Glomerular visceral epithelial cell (primary cell): ENCODE data around the gene DMRT3.
"Not testable (repeated sequence)": the region's sequence is repeated elsewhere in the genome, so short reads cannot be mapped to it uniquely, and the experiment has no call there.

Source experiments
- DNase-seq: peaks from one replicate; pipeline ENCODE4 v3.0.0-alpha.2; 2016; ENCODE audit errors: extremely low spot score

The DMRT3 gene

DNA sequence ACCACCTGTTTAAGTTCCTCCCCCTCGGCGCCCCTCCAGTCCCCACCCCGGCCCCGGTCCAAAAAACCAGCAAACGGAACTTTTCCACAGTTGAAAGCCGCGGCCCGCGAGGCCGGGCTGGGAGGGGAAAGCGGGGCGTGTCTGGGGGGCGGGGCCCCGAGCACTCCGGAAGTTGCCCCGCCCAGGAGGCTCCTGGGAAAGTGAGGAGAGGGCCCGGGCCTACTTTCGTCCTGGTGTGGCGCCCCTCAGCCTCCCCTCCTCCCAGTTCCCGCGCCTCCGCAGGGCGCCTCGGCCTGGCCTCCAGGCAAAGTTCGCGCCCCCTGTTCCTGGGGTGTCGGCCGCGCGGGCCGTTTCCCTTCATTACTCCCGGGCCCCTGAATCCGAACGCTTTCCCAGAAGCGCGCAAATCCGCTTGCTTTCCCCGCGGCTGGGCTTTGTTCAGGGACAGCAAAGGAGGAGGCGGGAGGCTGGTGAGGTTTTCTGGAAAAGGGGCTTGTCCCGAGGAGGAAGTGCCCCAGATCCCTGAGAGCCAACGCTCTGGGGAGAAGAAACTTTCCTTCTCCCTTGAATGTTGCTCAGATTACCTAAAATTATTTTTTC, 4.5 kb upstream of the DMRT3 start:
- DNase-seq: no peak

DNA sequence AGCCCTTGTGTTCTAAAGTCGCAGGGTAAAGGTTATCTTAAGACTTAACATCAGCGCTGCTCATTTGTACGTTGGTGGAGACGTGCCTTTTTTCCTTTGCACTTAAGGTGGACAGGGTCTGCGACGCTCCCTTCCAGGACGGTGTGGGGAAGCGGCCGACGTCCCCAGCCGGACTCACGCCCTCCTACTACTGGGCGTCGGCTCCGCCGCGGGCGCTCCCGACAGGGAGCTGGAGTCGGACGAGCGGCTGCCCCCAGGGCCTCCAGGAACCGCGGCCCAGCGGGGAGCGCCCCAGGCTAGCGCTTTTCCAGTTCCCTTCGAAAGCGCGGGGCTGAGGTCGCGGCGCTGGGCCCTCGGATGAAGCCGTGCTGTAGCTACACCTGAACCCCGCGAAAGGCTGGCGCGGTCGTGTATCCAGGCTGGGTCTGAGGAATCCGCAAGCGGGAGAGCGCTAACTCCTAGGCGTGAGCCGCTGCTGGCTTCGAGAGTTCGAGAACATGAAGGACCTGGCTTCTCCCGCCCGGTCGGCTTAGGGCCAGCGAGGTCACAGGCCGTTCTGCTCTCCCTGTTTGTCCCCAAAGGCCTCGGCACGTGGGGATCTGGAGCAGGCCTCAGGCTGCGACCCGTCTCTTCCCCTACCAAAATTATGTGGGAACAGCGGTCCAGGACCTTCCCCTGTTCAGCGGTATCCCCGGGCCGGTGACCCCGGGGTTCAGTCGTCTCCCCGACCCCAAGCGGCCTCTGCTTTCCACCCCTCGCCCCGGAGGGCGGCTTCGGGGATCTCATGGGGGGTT, 3.8 kb upstream of the DMRT3 start:
- DNase-seq: no peak

DNA sequence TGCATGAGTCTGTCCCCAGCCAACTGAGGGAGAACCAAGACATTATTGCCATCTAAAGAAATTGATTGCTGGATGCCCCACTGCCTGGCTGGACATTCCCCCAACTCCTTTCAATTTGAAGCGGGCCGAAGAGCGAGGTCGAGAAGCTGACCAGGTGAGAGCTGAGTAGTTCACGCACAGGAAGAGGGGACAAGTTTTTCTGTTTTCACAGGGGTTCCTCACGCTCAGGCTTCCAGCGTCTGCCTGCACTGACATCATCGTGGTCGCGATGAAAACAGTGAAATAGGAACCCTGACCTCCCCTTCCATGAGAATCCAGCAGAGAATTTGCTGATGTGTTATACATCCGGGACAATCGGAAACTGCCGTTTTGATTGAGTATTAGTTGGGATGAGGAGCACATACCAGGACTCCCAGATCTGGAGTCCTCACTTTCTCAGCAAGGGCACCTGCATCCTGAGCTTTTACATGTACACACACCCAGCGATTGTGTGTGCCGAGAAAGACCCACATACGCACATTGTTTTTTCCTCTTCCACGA, 3.1 kb upstream of the DMRT3 start:
- no peak for DNase-seq

DNA sequence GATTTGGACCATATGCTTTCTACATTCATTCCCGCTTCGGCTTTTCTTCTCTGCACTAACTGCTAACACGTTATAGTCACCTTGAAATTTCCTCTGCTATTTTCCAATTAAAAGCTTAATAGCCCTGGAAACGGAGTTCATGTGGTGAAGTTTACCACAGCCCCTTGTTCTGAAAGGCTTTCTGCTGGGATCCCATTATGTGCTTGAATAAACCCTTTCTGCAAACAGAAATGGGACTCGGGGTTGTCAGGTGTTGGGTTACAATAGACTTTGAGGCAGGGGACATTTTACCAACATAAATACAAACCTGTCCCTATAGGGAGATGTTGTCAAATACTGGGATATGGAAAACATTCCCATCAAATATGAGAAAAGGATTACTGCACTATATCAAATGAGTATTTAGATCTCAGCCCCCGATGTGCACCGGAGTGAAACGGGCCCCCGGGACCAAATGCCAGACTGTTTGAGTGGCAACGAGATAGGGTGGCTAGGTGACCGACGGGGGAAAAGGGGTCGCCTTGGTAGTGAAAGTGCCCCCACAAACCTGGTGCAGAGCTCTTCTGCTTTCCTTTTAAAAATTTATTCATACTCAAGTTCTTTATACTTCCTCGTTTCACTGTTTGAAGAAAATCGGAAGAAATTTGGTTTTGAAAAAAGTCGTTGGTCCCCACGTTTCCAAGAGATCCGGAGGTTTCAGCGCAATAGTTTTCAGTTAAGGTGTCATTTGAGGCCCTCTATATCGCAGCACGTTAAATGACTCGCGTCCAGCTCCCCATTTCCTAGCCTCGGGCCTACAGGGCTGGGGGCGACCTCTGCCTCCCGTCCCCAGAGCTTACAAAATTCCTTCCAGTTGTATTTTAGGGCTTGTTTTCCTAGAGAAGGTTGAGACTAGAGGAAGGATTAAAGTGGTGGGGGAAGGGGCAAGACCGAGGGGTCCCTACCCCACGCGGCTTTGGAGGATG, 2.1 kb upstream of the DMRT3 start:
- DNase-seq: no peak

DNA sequence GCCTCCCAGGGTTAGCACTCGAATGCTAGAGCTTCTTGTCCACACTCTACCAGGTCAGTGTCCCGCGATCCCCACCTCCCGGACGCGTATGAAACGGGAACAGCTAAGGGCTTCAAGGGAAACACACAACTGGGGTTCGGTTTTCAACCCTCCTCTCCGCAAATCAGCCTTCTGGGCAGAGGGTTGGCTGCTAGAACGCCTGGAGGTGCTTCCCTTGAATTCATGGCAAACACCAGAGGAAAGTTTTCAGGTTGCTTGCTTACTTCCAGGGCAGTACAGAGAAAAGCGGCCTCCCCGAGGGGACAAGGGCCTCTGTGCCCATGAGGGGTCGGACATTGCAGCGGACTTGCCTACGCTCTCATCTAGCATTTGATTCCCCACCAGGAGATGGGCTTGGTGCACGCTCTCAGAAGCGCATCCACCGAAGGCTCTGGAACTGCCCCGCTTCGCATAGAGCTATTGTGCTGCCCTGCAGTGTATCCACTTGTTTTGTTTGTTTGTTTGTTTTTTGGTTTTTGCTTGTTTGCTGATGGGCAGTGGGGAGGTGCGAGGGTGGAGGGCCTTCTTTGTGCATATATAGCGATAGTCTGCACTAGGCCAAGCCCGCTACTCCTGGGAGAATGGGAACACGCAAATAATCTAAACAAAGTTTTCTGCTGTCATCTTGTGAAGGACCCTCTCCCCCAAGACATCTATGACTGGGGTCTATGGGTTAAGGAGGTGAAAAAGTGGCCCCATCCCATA, 1.3 kb upstream of the DMRT3 start:
- DNase-seq: no peak

DNA sequence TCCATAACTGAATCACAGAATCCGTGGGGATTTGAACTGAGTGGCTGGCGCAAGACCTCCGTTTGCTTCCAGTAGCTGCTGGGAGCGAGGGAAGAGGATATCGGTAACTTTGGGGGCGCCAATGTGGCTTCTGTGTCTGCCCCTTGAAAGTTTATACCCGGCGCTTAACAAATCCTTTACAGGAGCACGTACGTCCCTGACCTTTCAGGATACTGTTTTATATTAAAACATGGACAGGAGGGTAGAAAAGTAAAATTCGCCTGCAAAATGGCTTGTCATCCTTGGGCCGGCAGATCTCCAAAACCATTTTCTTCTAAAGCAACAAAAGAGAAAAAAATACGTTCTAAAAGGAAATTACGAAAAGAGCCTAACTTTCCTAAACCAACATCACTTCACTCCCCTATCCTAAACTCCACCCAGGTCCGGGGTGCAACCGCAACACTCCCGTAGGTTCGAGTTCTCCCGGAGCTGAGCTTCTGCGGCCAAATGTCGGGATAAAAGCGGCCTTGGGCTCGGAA, 656 bp upstream of the DMRT3 start:
- DNase-seq: no peak

DNA sequence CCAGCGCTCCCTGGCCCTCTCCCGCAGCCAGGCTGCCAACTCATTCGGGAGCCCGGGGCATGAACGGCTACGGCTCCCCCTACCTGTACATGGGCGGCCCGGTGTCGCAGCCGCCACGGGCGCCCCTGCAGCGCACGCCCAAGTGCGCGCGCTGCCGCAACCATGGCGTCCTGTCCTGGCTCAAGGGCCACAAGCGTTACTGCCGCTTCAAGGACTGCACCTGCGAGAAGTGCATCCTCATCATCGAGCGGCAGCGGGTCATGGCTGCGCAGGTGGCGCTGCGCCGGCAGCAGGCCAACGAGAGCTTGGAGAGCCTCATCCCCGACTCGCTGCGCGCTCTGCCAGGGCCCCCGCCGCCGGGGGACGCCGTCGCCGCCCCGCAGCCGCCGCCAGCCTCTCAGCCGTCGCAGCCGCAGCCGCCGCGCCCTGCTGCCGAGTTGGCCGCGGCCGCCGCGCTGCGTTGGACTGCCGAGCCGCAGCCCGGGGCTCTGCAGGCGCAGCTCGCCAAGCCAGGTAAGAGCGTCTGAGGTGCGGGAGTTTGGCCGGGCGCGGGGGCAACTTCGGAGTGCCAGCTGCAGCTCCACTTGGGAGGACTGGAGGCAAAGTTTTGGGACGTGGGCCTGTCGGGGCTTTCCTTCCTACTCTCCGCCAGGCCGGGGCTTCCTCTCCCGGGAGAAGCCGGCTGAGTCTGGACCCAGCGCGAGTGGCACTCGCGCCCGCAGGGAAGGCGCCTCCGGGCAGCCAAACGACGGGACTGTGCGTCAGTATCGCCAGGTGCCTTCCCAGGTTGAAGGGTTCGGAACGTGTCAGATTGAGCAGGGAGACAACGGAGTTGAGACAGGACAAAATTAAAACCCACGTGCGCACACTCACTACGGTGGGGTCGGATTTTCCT, 735 bp downstream of the DMRT3 start:
- no peak for DNase-seq

DNA sequence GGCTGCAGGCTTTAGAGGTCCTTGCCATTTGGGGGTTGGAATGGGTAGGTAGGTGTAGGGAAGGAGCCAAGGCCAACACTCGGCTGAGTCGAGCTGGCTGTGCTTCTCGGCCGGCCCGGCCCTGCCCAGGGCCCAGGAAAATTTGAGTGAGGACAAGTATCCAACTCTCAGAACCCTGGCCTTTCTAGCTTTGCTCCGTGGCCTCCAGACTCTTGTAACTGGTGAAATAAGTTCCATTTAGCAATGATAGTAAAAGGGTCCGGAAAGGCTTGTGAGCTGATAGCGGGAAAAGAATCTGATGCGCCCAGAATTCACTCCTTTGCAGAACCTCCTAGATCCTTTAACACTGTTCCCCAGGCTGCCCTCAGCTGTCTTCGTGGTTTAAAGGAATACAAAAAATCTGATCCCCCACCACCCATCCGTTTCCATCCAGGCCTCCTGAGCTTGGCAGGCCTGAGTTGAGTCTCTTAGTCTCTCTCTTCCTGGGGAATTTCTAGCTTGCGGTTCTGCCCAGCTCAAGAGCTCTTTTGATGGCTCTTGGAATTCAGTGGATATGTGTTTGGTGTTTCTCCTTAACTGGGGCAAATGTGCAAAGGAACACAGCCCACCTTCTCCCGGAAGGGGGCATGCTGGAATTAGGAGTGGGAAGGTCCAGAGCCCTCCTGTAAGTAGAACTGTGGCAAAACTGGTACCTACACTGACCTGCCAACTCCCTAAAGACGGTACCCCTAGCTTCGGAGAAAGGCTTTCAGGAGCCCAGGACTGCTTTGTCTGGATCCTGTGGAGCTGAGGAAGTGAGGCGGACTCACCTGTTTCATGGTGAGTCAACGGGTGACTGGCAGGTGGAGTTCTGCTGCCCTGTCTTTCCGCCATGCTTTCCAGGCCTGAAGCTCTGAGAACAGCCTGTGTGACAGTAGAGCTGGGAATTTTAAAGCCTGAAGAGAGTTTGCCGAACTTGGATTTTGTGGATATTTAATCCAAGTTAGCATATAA, 1.7 kb downstream of the DMRT3 start:
- no peak for DNase-seq

DNA sequence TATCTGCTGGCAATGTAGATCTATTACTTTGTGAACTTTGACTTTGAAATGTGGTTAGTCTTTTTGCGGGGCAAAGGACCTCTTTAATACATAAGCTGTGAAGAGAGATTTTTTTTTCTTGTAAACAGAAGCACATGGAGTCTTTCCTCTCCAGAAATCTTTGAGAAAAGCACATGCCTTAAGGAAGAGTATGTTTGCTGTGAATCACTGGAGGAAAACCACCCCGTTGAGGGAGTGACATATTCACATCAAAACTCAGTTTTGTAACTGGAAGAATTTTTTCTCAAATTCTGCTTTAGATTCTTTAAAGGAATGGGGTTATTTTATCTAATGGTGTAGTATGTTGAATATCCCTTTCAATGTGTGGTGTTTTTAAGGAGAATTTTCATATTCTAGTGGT, 3.5 kb downstream of the DMRT3 start:
- no peak for DNase-seq

DNA sequence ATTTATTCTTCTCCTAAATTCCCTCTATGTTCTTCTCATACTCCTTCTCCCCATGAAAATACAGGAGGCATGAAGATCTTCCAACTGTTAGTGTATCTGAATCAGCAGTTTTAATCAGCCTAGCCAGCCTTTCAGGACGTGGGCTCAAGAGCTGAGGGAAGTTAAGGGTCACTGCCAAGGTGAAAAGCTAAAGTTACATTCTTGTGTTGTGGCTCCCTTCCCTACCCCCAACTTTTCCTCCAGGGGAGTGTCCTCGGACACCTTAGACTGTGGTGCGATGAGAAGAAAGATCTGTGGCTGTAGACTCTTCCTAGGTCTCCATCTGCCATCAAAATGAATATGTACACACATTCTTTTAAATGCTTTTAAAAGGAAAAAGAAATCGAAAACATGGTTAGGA, 4.2 kb downstream of the DMRT3 start:
- DNase-seq: no peak

DNA sequence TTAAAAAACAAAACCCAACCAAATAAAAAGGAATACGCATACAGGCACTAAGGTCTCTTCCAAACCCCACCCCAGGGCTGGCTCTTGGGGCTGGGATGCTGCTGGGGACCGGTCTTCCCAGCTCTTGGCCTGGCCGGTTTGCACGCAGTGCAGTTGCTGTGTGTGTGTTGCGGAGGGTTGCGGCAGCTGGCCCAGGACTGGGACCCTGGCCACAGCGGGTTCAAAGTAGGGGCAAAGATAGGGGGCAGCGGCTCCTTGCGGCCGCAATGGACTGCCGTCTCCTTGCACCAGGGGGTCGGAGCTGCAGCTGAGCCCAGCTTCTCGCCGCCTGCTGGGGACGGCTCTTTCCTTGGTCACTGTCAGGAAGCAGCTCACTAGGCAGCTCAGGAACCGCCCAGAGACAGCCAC, 5.0 kb downstream of the DMRT3 start:
- no peak for DNase-seq

DNA sequence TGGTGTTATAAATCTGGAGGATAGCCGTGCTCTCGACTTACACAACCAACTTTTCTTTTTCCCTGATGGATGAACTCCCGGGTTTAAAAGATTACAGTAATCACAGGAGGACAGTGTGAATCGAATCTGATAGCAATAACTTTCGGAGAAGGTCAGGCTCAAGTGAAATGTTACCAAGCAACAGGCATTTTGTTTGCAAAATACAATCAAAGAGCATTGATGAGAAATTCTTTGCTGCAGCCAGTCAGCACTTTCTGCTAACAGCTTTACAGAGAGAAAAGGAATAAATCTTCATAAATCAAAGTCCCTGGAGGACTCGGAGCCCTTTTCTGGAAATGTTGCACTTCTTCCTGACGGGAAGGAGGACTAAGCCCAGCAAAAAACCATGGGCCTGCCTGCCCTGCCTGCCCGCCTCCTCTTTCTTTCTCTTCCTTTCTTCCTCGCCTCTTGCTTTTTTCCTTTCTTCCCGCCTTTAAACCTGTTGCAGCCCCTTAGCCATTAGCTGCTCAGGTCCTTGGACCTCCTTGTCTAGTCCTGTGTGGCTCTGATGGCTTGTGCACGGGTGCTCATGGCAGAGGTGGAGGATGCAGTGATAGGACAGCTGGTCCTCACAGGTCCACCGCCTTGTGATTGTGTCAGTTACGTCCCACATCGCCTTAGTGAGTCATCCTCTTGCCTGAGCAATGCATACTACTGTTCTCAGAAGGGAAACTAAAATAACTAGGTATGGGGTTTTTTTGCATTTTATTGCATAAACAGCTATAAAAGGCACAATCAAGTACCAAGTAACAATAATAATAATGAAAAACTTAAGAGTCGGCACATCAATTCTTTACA, 6.2 kb downstream of the DMRT3 start:
- no peak for DNase-seq

DNA sequence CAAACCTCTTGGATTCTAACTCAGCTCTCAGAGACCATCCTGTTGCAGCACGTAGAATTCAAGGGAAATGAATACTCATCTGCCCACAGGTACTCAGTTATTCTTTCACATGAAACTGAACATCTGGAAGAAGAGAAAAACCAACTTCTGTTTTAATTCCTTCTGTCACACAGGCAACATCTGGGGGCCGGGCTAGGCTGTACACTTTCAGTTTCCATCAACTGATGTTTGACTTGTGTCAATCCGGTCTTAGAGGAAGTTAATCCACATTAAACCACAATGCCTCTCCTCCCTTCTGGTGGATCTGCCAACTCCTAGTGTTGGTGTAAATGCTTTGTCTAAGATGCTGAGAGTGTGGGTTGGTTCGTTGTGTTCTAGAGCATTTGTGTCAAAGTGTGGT, 17.6 kb downstream of the DMRT3 start:
- no peak for DNase-seq

DNA sequence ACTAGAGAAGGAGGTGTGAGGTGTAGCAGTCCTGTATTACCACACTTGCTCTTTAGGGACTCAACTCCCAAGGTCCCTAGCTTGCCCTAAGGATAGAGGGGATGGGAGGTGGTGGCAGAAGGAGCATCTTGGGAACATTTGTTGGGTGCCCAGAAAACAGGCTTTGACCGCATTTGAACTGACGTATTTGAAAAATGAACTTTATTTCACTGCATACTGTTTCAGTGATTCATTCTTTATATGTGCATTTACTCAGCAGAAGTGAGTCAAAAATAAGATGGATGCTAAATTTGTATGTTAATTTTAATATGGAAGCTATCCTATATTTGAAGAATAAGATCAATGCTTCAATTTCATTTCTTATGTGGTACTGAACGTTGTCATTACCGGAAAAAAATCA, 18.7 kb downstream of the DMRT3 start:
- DNase-seq: no peak

DNA sequence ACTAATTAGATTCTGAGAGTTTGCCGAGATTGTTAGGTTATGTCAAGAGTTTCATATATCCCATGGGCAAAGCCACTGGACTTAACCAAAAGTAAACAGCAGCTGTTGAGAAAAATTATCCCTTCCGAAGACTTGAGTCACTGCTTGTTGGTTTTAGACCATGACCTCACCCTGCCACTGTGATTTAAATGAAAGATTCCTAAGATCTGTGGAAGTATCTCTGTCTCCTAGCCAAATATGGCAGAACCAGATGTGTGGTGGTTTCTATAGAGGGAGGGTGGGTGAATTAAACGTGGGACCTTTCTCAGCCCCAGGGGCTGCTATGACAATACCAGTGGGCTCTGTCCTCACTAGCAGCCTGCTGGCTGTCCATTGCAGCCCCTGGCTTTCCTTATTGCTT, 19.3 kb downstream of the DMRT3 start:
- DNase-seq: no peak

DNA sequence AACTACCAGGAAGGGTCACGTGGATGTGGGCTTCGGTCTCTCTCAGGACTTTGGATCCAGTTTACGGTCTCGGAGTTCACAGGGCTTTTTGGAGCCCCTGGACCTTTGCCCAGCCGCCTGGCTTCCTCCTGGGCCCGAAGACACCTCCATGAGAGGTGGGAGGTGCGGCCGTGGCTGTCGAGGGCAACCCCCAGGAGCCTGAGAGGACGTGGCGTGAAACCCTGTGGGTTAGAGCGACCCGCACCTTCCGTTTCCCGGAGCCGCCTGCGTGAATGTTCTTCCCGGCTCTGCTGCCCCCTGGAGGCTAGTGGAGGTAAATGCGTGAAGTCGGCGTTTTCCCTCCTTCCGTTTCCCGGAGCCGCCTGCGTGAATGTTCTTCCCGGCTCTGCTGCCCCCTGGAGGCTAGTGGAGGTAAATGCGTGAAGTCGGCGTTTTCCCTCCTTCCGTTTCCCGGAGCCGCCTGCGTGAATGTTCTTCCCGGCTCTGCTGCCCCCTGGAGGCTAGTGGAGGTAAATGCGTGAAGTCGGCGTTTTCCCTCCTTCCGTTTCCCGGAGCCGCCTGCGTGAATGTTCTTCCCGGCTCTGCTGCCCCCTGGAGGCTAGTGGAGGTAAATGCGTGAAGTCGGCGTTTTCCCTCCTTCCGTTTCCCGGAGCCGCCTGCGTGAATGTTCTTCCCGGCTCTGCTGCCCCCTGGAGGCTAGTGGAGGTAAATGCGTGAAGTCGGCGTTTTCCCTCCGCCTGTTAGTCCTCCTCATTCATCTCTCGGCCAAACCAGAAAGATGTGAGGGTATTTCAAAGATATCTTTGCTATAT, 22.1 kb downstream of the DMRT3 start:
- not testable (repeated sequence) for DNase-seq

DNA sequence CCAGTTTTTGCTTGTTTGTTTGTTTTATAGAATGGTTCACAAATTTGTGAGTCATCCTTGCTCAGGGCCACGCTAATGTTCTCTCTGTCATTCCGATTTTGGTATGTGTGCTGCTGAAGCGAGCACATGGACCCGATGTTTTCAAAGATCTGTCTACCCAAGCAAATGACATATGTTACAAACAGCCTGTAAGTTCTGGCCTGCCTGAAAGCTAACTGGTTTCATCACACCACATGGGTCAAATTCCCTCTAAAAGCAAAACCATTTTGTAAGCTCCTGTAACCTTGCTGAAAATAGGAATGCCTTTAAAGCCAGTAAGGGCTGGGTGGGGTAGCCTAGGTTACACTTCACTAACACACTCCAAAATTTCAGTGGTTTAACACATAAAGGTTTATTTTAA, 25.4 kb downstream of the DMRT3 start:
- no peak for DNase-seq
